HS-5 (cell line): Measurements from ENCODE around the gene TMEM222.
A peak's percentile ranks its signal among the peaks of the same experiment; 100 is the strongest.

Experiments used
- DNase-seq: peaks from one replicate; pipeline ENCODE4 v3.0.0-alpha.2; 2012; ENCODE audit warnings: low read depth

The TMEM222 gene

DNA sequence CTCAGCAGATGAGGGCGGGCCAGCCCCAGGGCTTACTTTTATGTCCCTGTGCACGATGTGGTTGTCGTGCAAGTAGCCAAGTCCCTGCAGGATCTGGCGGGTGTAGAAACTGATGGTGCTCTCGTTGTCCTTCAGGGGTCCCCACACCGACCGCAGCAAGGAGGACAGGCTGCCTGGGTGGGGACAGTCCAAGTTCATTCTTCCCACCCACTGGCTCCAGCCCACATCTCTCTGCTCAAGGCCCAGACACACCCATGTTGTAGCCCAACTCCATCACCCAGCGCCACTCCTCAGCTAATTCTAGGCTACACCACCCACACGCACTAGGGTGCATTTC lies 37.8 kb downstream of the TMEM222 start:
- DNase-seq: no peak

DNA sequence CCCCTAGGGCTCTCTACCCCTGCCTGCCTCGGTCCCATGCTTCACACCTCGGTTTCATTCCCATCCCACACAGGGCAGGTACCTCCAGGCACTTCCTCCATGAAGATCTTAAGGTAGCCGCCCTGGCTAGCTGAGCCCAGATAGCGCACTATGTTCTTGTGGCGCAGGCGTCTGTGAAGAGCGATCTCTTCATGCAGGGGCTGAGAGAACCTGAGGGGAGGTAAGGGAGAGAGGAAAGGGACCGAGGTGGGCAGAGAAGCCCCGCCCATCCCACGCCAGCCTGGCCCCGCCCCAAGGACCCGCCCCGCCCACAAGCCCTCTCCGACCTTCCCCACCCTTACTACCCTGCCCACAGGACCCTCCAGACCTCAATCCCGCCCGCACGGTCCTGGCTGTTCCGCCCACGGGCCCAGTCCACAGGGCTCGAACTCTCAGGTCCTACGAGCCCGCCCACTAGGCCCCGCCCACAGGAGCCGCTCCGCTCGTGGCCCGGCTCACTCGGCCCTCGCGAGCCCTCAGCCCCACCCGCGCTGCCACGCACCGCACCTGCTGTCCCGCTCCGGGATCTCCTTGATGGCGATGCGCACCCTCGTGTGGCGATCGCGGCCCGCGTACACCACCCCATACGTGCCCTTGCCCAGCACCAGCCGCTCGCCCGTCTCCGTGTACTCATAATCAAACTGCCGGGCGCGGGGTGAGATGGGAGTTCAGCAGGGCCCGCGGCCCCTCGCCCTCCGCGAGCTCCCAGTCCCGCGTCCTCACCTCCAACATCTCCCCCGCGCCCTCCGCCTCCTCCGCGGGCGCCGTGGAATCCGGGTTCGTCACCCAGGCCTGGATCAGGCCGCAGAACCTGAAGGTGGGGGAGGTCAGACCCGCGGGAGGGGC lies 38.4 kb downstream of the TMEM222 start:
- DNase-seq: no peak

DNA sequence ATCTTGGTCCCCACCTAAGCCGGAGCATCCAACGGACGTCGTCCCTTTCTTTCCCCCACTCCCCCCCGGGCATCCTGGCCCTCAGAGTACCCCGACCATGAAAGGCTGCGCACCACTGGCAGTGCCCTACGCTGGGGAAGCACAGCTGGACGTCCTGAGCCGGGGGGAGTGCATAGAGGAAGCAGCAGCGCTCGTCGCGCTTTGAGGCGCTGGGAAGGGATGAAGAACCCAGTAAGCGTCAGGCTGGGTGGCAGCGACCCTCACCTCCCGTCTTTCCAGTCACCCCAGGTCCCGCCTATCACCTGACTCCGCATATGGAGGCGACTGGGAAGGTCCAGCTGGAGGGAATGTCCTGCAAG lies 39.1 kb downstream of the TMEM222 start:
- no peak for DNase-seq

GRCh38 chr1:27361553-27361952 lies 39.6 kb downstream of the TMEM222 start:
- no peak for DNase-seq

GRCh38 chr1:27363766-27364695 lies 42.1 kb downstream of the TMEM222 start:
- no peak for DNase-seq

DNA sequence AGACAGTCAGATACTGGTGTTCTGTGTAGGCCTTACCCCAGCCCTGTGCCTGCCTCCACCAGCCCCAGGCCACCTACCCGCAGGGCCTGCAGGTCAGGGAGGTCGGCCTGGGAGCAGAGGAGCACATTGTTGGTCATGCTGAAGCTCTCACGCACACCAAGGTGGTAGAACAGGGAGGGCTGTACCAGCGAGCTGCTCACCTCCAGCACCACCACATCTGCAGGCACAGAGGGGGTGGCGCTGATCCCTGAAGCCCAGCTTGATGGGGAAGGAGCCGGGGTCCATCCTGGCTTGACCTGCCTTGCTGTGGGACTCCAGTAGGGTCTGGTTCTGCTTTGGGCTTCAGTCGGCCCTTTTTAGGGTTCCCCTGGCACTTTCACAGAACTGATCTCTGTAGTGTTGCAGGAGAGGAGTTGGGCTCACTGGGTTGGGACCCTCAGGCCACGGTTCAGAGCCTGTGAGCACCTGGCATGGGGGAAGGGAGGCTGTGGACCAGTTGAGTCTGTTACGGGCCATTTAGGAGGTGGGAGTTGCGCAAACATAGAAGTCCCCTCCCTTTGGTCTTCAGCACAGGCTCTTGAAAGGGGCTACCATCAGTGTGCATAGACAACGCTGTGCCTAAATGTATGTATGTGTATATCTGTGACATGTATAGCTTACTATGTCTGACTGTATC lies 42.9 kb downstream of the TMEM222 start:
- no peak for DNase-seq

DNA sequence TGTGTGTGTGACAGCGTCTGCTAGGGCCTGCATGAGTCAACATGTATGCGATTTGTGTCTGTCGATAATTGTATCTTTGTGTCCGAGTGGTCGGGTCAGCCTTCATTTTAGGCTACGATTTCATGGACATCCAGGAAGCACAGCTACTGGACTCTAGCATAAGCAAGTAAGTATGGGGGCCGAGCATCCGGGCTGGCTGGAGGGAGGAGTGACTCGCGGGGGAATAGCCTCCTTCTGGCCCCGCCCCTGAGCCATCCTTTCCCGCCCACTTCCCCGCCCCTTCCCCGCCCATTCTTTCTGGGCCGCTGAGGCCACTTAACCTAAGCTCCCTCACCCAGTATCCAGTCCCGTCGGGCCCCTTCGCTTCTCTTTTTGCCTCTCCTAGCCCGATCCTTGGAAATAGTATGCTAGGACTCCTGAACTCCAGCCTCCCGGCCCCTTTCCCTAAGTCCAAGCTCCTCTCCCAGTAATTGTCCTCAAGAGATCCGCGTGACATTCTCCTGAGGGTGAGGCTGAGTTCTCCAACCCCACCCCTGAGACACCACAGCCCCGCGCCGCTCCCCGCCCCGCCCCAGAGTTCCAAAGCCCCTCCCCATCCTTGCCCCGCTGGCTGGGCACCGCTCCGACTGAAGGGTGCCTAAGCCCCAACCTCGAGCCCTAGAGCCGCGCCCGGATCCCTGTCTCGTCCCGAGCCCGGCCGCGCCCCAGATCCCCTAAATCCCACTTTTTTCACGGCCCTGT lies 43.6 kb downstream of the TMEM222 start:
- DNase-seq: peak; percentile 73

GRCh38 chr1:27366113-27366410 lies 44.1 kb downstream of the TMEM222 start:
- DNase-seq: peak; percentile 45

DNA sequence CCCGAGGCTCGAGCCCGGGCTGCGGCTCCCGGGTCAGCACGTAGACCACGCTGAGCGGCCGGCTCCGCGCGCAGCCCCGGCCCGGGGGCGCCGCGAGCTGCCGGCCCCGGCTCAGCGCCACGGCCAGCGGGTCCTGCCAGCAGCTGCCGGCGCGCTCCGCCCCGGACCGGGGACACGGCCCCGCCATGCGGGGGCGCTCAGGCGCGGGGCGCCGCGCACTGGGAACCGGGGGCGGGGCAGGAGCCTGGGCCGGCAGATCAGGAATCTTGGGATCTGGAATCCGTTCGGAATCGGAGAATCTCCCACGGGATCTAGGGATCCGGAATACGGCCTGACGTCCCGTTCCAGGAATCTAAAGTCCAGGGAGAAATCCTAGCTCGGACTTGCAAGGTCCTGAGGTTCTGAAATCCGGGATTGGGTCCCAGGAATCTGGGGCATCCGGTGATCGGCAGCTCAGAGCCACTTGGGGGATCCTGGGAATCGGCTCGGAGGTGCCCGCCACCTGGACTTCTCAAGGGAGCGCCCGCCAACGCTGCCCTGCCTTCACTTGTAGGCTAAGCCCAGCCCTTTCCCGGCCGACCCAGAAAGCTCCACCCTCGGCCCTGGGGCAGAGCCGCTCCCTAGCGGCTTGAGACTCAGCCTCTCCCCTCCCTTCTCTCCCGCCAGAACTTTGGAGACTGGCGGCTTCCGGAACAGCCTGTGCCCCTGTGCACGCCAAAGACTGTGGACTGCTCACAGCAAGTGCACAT lies 44.6 kb downstream of the TMEM222 start, which contains the start of gene MAP3K6:
Gene MAP3K6 (minus strand): TSS at position 551 of the 749 bp plus-strand sequence. CDS start 364 bp downstream, at position 187.
- peak; percentile 61 for DNase-seq

DNA sequence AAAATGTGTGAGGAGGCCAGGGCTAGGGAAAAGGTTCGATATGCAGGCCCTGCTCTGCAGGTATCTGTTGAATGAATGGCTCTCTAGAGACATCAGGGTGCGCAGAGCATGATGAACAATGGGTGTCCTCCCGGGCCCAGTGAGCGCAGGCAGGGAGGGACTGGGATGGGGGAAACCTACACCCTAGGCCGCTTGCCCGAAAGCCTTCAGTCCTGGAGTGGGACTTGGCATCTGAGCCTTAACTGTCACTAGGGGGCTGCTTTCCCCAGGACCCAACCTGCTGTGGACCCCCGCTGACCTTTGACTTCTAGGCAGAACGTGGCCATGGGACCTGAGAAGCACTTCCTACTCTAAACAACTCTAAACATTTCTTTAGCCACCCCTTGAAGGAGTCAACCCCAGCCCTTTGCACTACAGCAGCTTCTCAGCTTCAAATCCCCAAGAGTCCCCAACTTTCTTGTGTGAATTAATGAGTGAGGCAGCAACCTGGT lies 45.2 kb downstream of the TMEM222 start:
- DNase-seq: no peak

DNA sequence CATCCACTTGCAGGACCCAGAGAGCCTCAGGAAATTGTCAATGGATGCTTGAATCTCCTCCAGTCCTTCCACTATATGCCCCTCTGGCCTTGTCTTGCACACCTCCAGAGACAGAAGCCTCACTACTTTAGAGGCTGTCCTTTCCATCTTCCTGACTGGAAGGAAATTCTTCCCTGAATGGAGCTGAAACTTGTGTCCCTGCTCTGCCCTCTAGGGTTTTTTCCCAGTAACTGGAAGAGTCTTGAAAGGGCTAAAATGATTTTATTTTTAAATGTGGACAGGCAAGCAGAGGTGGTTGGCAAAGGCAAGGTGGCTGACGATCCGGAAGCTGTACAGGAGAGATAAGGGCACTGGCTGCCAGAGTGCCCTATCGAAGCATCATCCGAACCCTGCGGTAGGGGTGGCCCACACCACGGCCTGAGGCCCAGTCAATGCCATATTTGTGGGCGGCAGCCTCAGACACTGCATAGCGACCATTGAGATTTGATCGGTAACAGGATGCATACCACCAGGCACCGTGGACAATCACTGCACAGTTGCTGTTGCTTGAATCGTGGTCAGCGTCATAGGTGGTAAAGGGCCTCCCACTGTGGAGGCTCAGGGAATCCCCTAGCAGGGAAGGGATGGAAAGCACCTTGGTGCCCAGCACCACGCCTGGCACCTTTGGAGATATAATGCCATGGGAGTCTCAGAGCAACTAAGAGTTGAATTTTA lies 47.1 kb downstream of the TMEM222 start:
- no peak for DNase-seq

- DNase-seq: no peak
Observed at GRCh38 chr1:27372022-27372807, 50.3 kb downstream of the TMEM222 start.

DNA sequence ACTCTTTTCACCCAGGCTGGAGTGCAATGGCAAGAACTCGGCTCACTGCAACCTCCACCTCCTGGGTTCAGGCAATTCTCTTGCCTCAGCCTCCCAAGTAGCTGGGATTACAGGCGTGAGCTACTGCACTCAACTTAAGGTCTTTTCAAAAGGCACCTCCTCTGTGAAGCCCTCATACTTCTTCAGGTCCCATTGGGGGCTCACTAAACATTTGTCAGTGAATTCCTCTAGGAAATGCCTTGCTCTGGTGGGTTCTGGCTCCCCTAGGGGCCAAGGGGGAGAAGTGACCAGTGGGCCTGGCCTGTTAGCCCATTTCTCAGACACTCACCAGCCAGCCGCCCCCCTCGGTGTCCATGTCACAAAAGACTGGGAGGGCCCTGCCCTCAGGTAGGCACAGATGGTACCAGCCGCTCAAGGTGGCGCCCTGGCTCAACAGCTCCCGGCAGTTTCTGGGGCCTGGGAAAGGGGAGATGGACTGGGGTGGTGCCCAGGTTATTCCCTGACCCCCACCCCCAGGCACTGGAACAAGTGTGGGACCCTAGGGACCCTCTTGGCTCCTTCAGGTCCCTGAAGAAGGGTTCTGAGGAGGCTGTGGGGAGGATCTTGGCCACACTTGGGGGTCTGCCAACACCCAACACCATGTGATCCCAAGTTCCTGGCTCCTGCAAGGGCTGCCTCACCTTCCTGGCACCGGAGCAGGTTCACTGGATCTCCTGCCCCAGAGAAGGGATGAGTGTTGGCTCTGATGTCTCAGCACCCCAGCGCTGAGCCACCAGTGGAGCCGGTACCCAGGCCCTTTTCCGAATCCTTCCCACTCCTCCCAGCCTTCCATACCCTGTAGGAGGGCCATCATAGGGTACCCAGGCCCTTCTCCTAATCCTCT lies 51.1 kb downstream of the TMEM222 start:
- DNase-seq: no peak

DNA sequence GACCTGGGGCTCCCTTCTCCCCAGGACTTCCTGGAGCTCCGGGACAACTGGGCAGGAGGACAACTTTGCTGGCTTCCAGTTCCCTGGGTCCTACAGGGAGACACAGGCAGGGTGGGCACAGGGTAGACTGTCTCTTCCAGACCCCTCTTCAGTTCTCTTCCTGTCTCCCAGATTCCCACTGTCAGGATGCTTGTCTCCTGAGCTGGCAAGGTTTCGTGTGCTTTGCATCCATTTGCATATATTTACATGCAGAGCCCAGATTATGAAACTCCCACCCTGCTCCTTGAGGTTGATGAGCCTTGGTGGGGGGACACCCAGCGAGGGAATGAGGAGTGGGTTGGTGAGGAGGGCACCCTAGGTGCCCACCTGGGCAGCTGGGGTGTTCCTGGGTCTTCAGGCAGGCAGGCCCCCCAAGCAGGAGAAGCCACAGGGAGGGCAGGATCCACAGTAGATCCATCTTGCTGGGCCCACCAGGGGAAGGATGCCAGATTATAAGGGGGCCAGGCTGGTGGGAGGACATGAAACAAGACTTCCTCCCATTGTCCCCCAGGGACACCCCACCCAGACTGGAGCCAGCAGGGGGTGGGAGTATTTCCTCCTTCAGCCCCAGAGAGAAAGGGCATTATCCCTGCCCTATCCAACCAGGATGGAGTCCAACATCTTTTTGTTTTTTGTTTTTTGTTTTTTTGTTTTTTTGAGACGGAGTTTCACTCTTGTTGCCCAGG lies 52.6 kb downstream of the TMEM222 start, which contains the start of gene FCN3:
Gene FCN3 (minus strand): TSS at position 463 of the 725 bp plus-strand sequence. CDS start 6 bp downstream, at position 457.
- DNase-seq: no peak

DNA sequence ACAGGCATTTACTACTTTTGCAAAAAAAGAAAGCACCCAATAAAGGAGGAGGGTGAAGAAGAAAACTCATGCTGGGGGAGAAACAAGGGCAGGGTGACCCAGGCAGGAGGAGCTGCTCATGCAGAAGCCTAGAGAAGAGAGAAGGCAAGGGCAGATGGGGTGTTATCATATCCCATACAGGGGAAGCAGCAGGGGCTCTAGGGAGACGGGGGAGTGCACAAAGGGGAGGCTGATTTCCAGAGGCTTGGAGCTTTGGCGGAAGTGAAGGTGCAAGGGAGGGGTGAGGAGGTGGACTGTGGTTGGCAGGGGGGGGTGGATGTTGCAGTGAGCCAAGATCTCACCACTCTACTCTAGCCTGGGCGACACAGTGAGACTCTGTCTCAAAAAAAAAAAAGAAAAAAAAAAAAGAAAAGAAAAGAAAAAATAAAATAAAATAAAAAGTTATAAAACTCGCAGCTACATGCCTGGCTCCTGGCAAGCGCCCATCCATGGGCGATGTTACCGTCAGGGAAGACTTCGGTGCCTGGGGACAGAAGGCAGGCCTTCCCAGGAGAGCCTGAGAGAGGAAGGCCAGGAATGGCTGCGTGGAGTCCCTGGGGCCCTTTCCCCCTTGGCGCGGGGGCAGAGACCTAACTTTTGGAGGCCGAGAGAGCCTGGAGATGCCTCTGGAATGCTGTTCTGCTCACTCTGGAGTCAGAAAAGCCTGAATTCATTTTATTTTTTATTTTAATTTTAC lies 56.0 kb downstream of the TMEM222 start:
- no peak for DNase-seq

DNA sequence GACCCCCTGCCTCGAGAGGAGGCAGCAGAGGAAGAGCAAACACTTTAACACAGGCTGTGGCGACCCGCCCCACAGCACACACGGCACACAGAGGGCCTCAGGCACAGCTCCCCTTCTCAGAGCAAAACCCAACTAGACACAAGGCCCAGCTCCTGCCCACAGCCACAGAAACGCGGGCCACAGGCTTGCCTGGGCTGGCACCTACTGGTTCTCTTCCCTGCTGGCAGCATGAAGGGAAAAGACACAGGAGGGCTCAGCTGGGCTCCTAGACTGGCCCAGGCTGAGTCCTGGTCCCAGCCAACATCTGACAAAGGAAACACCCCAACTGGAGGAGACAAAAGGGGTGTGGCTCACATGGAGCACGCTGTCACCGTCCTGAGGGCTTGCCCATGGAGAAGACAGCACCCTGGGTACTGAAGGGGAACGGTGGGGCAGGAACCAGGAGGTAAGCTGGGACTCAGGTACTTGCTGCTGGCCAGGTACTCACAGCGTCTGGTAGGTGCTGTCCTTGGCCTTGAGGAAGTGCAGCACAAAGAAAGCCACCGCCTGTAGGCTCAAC lies 57.7 kb downstream of the TMEM222 start:
- no peak for DNase-seq

- no peak for DNase-seq
Observed at GRCh38 chr1:27380224-27380623, 58.3 kb downstream of the TMEM222 start.
